SK-N-SH treated with all-trans-retinoic acid at 6 μM for 48 hours (cell line): ENCODE measurements around the gene CENPM.

ENCODE experiments used
- ARNTL ChIP-seq: fragments of 450-650 bp; formaldehyde crosslinking; IDR thresholded peaks from 2 replicates; pipeline ENCODE4 v1.5.0; 2020; ENCODE audit warnings: low read depth, mild to moderate bottlenecking, moderate library complexity, borderline replicate concordance
- CSDC2 ChIP-seq: fragments of 250-450 bp; sonication (Bioruptor Pico); IDR thresholded peaks from 2 replicates; pipeline ENCODE4 v1.5.0; 2020; ENCODE audit warnings: mild to moderate bottlenecking, moderate library complexity
- CSRNP3 ChIP-seq: fragments of 250-450 bp; sonication (Bioruptor Pico); IDR thresholded peaks from 2 replicates; pipeline ENCODE4 v1.5.1; 2021; ENCODE audit warnings: mild to moderate bottlenecking, moderate library complexity
- PATZ1 ChIP-seq: fragments of 250-450 bp; sonication (Bioruptor Pico); IDR thresholded peaks from 2 replicates; pipeline ENCODE4 v1.8.0; 2020; ENCODE audit warnings: mild to moderate bottlenecking, moderate library complexity, borderline replicate concordance
- PPARA ChIP-seq: fragments of 250-450 bp; sonication (Bioruptor Pico); IDR thresholded peaks from 2 replicates; pipeline ENCODE4 v1.5.0; 2020; ENCODE audit warnings: mild to moderate bottlenecking, borderline replicate concordance
- ZFP3 ChIP-seq: fragments of 250-450 bp; sonication (Bioruptor Pico); IDR thresholded peaks from 2 replicates; pipeline ENCODE4 v1.5.0; 2020; ENCODE audit warnings: mild to moderate bottlenecking, moderate library complexity
- ZFP30 ChIP-seq: fragments of 450-650 bp; formaldehyde crosslinking; IDR thresholded peaks from 2 replicates; pipeline ENCODE4 v1.5.0; 2022; ENCODE audit warnings: mild to moderate bottlenecking, moderate library complexity
- ZNF70 ChIP-seq: fragments of 450-650 bp; formaldehyde crosslinking; IDR thresholded peaks from 2 replicates; pipeline ENCODE4 v1.5.0; 2020; ENCODE audit warnings: mild to moderate bottlenecking, moderate library complexity

- no peak for TF ChIP-seq ARNTL (CRISPR knock-in tag)
- no peak for TF ChIP-seq PATZ1 (CRISPR knock-in tag)
- TF ChIP-seq ZFP3: no peak
- no peak for TF ChIP-seq CSRNP3 (CRISPR knock-in tag)
- no peak for TF ChIP-seq PPARA (CRISPR knock-in tag)
- no peak for TF ChIP-seq ZNF70 (CRISPR knock-in tag)
- TF ChIP-seq ZFP30 (CRISPR knock-in tag): no peak
- TF ChIP-seq CSDC2 (CRISPR knock-in tag): no peak
Observed at GRCh38 chr22:41907436-41908401, 39.2 kb downstream of the CENPM start.
